H1 (cell line): Measurements from ENCODE around the gene CDS2. TPM values are rescaled to one million over a fixed set of nuclear protein-coding genes. Genes with fewer than 3 reads are reported as not detected.

Experiments
- CTCF ChIA-PET: fragments of 300-600 bp; sonication (Branson Sonifier 250); formaldehyde crosslinking; loops from one replicate; lab custom pipeline; 2021; ENCODE audit not compliant: partially characterized antibody; lab: Charles Lee
- POLR2A ChIA-PET: fragments of 300-600 bp; sonication (Branson Sonifier 250); formaldehyde crosslinking; loops from one replicate; lab custom pipeline; 2021; ENCODE audit warnings: inconsistent platforms; ENCODE audit not compliant: partially characterized antibody; lab: Charles Lee
- DNase-seq, 2 experiments: peaks; one replicate each; pipeline versions ENCODE4 v3.0.0 to v3.0.0-alpha.2; 2010 to 2022; ENCODE audit warnings: low spot score in 2 of 2, low read depth in 1 of 2, mixed read lengths in 1 of 2
- FAIRE-seq: peaks from 2 replicates; lab custom pipeline; 2011; peaks lifted over from hg19 to GRCh38; lab: Jason Lieb, UNC
- H2AFZ ChIP-seq: 2 replicates; pipeline ENCODE4 v1.8.1; 2012; ENCODE audit warnings: low read length, inconsistent platforms
- H2AK5ac ChIP-seq: 2 replicates; pipeline ENCODE4 v1.6.1; 2013; ENCODE audit warnings: low read depth, low read length
- H2BK120ac ChIP-seq: replicated peaks from 2 replicates; pipeline ENCODE3; 2013; ENCODE audit warnings: low read depth, low read length, inconsistent platforms
- H2BK12ac ChIP-seq: 2 replicates; pipeline ENCODE4 v1.6.1; 2013; ENCODE audit warnings: low read depth, low read length
- H2BK15ac ChIP-seq: 2 replicates; pipeline ENCODE4 v1.6.1; 2013; ENCODE audit warnings: low read length
- H2BK20ac ChIP-seq: 2 replicates; pipeline ENCODE4 v1.6.1; 2013; ENCODE audit warnings: low read length
- H2BK5ac ChIP-seq: 2 replicates; pipeline ENCODE4 v1.6.1; 2013; ENCODE audit warnings: low read depth, low read length
- H3K14ac ChIP-seq: 2 replicates; pipeline ENCODE4 v1.6.1; 2013; ENCODE audit warnings: inconsistent platforms; ENCODE audit not compliant: insufficient read length
- H3K18ac ChIP-seq: 2 replicates; pipeline ENCODE4 v1.6.1; 2013; ENCODE audit warnings: low read length; ENCODE audit errors: extremely low read depth
- H3K23ac ChIP-seq: 2 replicates; pipeline ENCODE4 v1.6.1; 2013; ENCODE audit warnings: inconsistent platforms; ENCODE audit not compliant: insufficient read length
- H3K23me2 ChIP-seq: 2 replicates; pipeline ENCODE4 v1.6.1; 2013; ENCODE audit warnings: low read depth, low read length
- H3K27ac ChIP-seq: 2 replicates; pipeline ENCODE4 v1.6.1; 2011; ENCODE audit warnings: low read depth, low read length, inconsistent platforms
- H3K27me3 ChIP-seq, 4 experiments: replicated peaks in 1 of 4; 1 replicate in 1 of 4; 2 replicates in 3 of 4; pipeline versions ENCODE4 v1.6.1 to v1.8.1; 2011 to 2013; ENCODE audit warnings: low read length in 3 of 4, mild to moderate bottlenecking in 3 of 4, inconsistent platforms in 2 of 4, mixed read lengths in 2 of 4, moderate library complexity in 1 of 4; ENCODE audit not compliant: control insufficient read depth in 3 of 4, insufficient read depth in 3 of 4; ENCODE audit errors: extremely low read depth in 1 of 4
- H3K36me3 ChIP-seq, 4 experiments: 2 replicates each; pipeline versions ENCODE4 v1.6.1 to v1.8.1; 2011 to 2013; ENCODE audit warnings: mild to moderate bottlenecking in 4 of 4, low read length in 3 of 4, moderate library complexity in 2 of 4, control low read depth in 1 of 4, inconsistent platforms in 1 of 4; ENCODE audit not compliant: insufficient read depth in 4 of 4, control insufficient read depth in 2 of 4
- H3K4ac ChIP-seq: replicated peaks from 2 replicates; pipeline ENCODE3; 2013; ENCODE audit warnings: low read length, low read depth, mixed read lengths, inconsistent platforms; ENCODE audit not compliant: insufficient read length
- H3K4me1 ChIP-seq, 4 experiments: replicated peaks in 1 of 4; 1 replicate in 1 of 4; 2 replicates in 3 of 4; pipeline versions ENCODE4 v1.6.1 to v1.8.1; 2011 to 2013; ENCODE audit warnings: low read length in 3 of 4, inconsistent platforms in 2 of 4, mixed read lengths in 1 of 4; ENCODE audit not compliant: insufficient read depth in 4 of 4, control insufficient read depth in 3 of 4
- H3K4me2 ChIP-seq, 2 experiments: 2 replicates each; pipeline versions ENCODE4 v1.6.1 to v1.8.1; 2011 to 2013; ENCODE audit warnings: low read depth in 2 of 2, low read length in 2 of 2, control low read depth in 1 of 2, inconsistent platforms in 1 of 2, mild to moderate bottlenecking in 1 of 2; ENCODE audit not compliant: insufficient read depth in 1 of 2
- H3K4me3 ChIP-seq, 4 experiments: fragments of 200-600, 300-600 bp in 1 of 4; sonication (generic), shearing (Covaris generic), sonication (Bioruptor Twin) in 1 of 4; 2 replicates each; pipeline versions ENCODE4 v1.5.1 to v1.8.1; 2011 to 2016; ENCODE audit warnings: low read length in 4 of 4, low read depth in 3 of 4, control low read depth in 2 of 4, inconsistent platforms in 2 of 4, mild to moderate bottlenecking in 2 of 4, mixed read lengths in 1 of 4, moderate library complexity in 1 of 4; ENCODE audit not compliant: insufficient read depth in 2 of 4; ENCODE audit errors: extremely low read depth in 1 of 4
- H3K56ac ChIP-seq: replicated peaks from 2 replicates; pipeline ENCODE3; 2013; ENCODE audit warnings: low read depth, mild to moderate bottlenecking, mixed read lengths, low read length, inconsistent platforms; ENCODE audit not compliant: insufficient read length
- H3K79me1 ChIP-seq: 2 replicates; pipeline ENCODE4 v1.6.1; 2013; ENCODE audit warnings: low read depth, low read length, control low read depth
- H3K79me2 ChIP-seq, 2 experiments: 2 replicates each; pipeline versions ENCODE4 v1.6.1 to v1.8.1; 2012 to 2013; ENCODE audit warnings: low read length in 2 of 2, mild to moderate bottlenecking in 2 of 2, inconsistent platforms in 1 of 2; ENCODE audit not compliant: insufficient read depth in 2 of 2, control insufficient read depth in 1 of 2
- H3K9ac ChIP-seq, 4 experiments: replicated peaks in 1 of 4; 1 replicate in 1 of 4; 2 replicates in 3 of 4; pipeline versions ENCODE4 v1.6.1 to v1.8.1; 2011 to 2013; ENCODE audit warnings: low read depth in 3 of 4, low read length in 3 of 4, control low read depth in 2 of 4, mild to moderate bottlenecking in 2 of 4, moderate library complexity in 2 of 4, inconsistent platforms in 1 of 4; ENCODE audit errors: extremely low read depth in 1 of 4
- H3K9me3 ChIP-seq, 2 experiments: 2 replicates each; pipeline versions ENCODE4 v1.6.1 to v1.8.1; 2012 to 2013; ENCODE audit warnings: mild to moderate bottlenecking in 2 of 2, moderate library complexity in 2 of 2, control low read depth in 1 of 2, inconsistent platforms in 1 of 2, low read depth in 1 of 2, low read length in 1 of 2, mixed read lengths in 1 of 2; ENCODE audit not compliant: insufficient read depth in 2 of 2
- H4K20me1 ChIP-seq, 2 experiments: replicated peaks in 1 of 2; 2 replicates each; pipeline versions ENCODE3 to v1.8.1; 2011 to 2013; ENCODE audit warnings: inconsistent platforms in 2 of 2, low read length in 2 of 2, mild to moderate bottlenecking in 1 of 2; ENCODE audit not compliant: insufficient read depth in 2 of 2, control insufficient read depth in 1 of 2
- H4K5ac ChIP-seq: 2 replicates; pipeline ENCODE4 v1.6.1; 2013; ENCODE audit warnings: low read length, low read depth, mixed read lengths, inconsistent platforms; ENCODE audit not compliant: insufficient read length
- H4K8ac ChIP-seq: 2 replicates; pipeline ENCODE4 v1.8.0; 2013; ENCODE audit warnings: mild to moderate bottlenecking, moderate library complexity, low read length, inconsistent platforms; ENCODE audit not compliant: insufficient read depth; ENCODE audit errors: extremely low read depth
- H4K91ac ChIP-seq: replicated peaks from 2 replicates; pipeline ENCODE3; 2013; ENCODE audit warnings: low read length, mixed read lengths, inconsistent platforms; ENCODE audit not compliant: insufficient read length
- ASH2L ChIP-seq: fragments of 200-600, 300-600 bp; sonication (generic); IDR thresholded peaks from one replicate; pipeline ENCODE4 v1.7.1; 2017; ENCODE audit warnings: low read length
- BACH1 ChIP-seq: IDR thresholded peaks from 2 replicates; pipeline ENCODE4 v1.6.1; 2012; ENCODE audit warnings: low read length, improper control_type of control experiment
- CBX5 ChIP-seq: fragments of 300-800, 300-1000 bp; sonication (generic); IDR thresholded peaks from 2 replicates; pipeline ENCODE4 v1.7.1; 2016; ENCODE audit warnings: antibody characterized with exemption, low read length, low read depth
- CEBPB ChIP-seq: IDR thresholded peaks from 2 replicates; pipeline ENCODE4 v1.6.1; 2012; ENCODE audit warnings: low read depth, low read length
- CHD1 ChIP-seq: IDR thresholded peaks from 2 replicates; pipeline ENCODE4 v1.6.1; 2012; ENCODE audit warnings: low read depth, low read length, improper control_type of control experiment
- CREB1 ChIP-seq: IDR thresholded peaks from 2 replicates; pipeline ENCODE4 v1.6.1; 2012; ENCODE audit warnings: inconsistent platforms
- EGR1 ChIP-seq: IDR thresholded peaks from 2 replicates; pipeline ENCODE4 v1.6.1; 2011; ENCODE audit warnings: low read depth, low read length, borderline replicate concordance
- NANOG ChIP-seq: IDR thresholded peaks from 2 replicates; pipeline ENCODE4 v1.6.1; 2011; ENCODE audit warnings: low read length, low read depth, mild to moderate bottlenecking, inconsistent platforms; ENCODE audit not compliant: insufficient read depth, poor library complexity, severe bottlenecking
- WGBS, 2 experiments: shearing (Covaris generic) in 1 of 2; methylation state at CpG; one replicate each; pipeline versions ENCODE4 v1.1.6 to v1.1.7; 2013 to 2015; ENCODE audit warnings: low lambda C conversion rate in 2 of 2, mixed read lengths in 2 of 2, inconsistent platforms in 1 of 2, low coverage in 1 of 2, missing lambda C conversion rate in 1 of 2; ENCODE audit not compliant: insufficient replicate concordance in 2 of 2, insufficient coverage in 1 of 2, insufficient read length in 1 of 2; ENCODE audit errors: extremely low coverage in 1 of 2, missing lambda C conversion rate in 1 of 2; 5-methylcytosine and 5-hydroxymethylcytosine counted together
- polyA plus RNA-seq, 7 experiments: library from polyadenylated mRNA; depleted of rRNA in 3 of 7; stranded (reverse) in 5 of 7; unstranded in 2 of 7; fragments of >200 nt in 5 of 7; fragments of 200-250 nt in 2 of 7; gene quantifications; 1 replicate in 5 of 7; 2 replicates in 1 of 7; 4 replicates in 1 of 7; pipeline versions ENCODE4 v1.2.1 to v1.2.3, GENCODE V29; 2011 to 2013; ENCODE audit warnings: missing spikeins in 2 of 7, mixed read lengths in 2 of 7
- total RNA-seq: library from RNA; stranded (reverse); fragmentation: NEBNext Ultra II Directional; extraction: Animal tissue kit (Norgen Biotek cat#: 25700); gene quantifications from 2 replicates; pipeline ENCODE4 v1.2.1, GENCODE V29; 2021
- TF ChIP-seq, protein P1 (sequence below), 3 experiments: IDR thresholded peaks; 1 replicate in 2 of 3; 2 replicates in 1 of 3; pipeline versions ENCODE4 v1.5.1 to v1.6.1; 2011; ENCODE audit warnings: low read length in 3 of 3, mild to moderate bottlenecking in 3 of 3, inconsistent platforms in 2 of 3, low read depth in 1 of 3, moderate library complexity in 1 of 3; ENCODE audit not compliant: insufficient read depth in 1 of 3; ENCODE audit errors: control extremely low read depth in 1 of 3
- TF ChIP-seq, protein P2 (sequence below): IDR thresholded peaks from 2 replicates; pipeline ENCODE4 v1.6.1; 2012; ENCODE audit warnings: inconsistent platforms

CDS2 gene
- total and polyA plus RNA-seq, 2 of the 8 experiments (the other 6 are each of a cell fraction or from before 2014, with no cell fraction given), result 54.0 to 56.2 TPM

DNA sequence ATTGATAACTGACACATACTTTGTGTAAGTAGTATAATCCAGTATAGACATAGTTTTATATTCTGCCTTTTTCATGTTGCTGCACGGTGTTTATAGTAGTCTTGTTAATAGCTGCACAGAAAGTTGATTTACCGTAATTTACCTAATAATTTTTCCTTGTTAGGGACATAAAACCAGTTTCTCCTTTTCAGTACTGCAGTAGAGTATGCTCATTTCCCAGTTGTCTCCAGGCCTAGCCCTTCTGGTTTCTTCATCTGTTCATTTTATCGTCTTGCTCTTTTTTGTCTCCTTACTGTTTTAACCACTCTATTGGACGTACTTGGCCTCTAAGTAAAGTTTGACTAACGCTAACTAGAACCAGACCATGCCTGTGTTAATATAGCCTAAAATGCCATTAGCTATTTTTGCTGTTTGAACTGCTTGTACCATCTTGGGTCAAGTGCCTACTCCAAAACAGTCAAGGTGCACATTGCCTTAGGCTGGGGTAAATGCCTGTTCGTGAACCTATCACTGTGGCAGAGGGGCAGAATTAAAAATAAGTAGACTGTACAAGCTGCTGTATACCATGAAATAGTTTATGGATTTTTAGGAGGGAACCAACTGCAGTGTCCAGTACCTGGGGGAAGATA lies 34.8 kb downstream of the CDS2 start:
- H3K23ac ChIP-seq, result no peak overlapping the region
- H3K23me2 ChIP-seq, result no peaks in the 10 kb centered on the region; the same call in 1 of the 2 replicates
- no peak overlapping the region for H2AFZ ChIP-seq
- no peaks in the 10 kb centered on the region for H3K27me3 ChIP-seq
- H4K20me1 ChIP-seq, result peaks cover 0 to 2% of the 10 kb centered on the region in 2 experiments
- ChIA-PET POLR2A (interaction anchor here (0.9 kb wide), 1 partner anchor 9 kb away, joined by 3 read pairs; no protein-coding TSS in a partner anchor), CTCF (interaction anchor here (0.6 kb wide), 2 partner anchors 42 to 624 kb away, joined by 3 to 4 read pairs; no protein-coding TSS in a partner anchor)
- no peak overlapping the region for H3K18ac ChIP-seq
- no peak overlapping the region for H4K5ac ChIP-seq
- H2BK20ac ChIP-seq, result no peak overlapping the region
- H3K56ac ChIP-seq, result no peak overlapping the region
- H2AK5ac ChIP-seq, result no peak overlapping the region
- H3K9me3 ChIP-seq, result no peaks in the 10 kb centered on the region
- no peak overlapping the region for H4K91ac ChIP-seq
- no peak overlapping the region for H2BK15ac ChIP-seq
- H2BK120ac ChIP-seq, result no peak overlapping the region
- DNase-seq (no peak), FAIRE-seq (no peak)
- H3K4me3 ChIP-seq, result no peak overlapping the region
- H3K79me2 ChIP-seq, result peaks cover 0 to 66% of the 10 kb centered on the region in 2 experiments; a peak in 3 of 4 replicates
- H3K79me1 ChIP-seq, result peaks cover 10% of the 10 kb centered on the region
- no peak overlapping the region for H3K27ac ChIP-seq
- 88% methylated on average over 6 of the region's 6 CpGs; no CpG with 5 or more reads in 1 of the 2 experiments for WGBS, 2 experiments
- no peak overlapping the region for H3K4ac ChIP-seq
- no peak overlapping the region for H2BK5ac ChIP-seq
- no peak overlapping the region for H3K4me2 ChIP-seq
- no peaks in the 10 kb centered on the region for H3K36me3 ChIP-seq
- peaks cover 0 to under 1% (median under 1%) of the 10 kb centered on the region in 4 experiments; a peak in 1 of 7 replicates for H3K4me1 ChIP-seq
- H3K14ac ChIP-seq, result no peak overlapping the region
- no peak overlapping the region for H4K8ac ChIP-seq
- no peak overlapping the region for H2BK12ac ChIP-seq
- H3K9ac ChIP-seq, result no peak overlapping the region
- no peak for TF ChIP-seq NANOG
- no peak for TF ChIP-seq CEBPB
- no peak for TF ChIP-seq BACH1
- no peak for TF ChIP-seq CHD1
- TF ChIP-seq, protein P1, sequence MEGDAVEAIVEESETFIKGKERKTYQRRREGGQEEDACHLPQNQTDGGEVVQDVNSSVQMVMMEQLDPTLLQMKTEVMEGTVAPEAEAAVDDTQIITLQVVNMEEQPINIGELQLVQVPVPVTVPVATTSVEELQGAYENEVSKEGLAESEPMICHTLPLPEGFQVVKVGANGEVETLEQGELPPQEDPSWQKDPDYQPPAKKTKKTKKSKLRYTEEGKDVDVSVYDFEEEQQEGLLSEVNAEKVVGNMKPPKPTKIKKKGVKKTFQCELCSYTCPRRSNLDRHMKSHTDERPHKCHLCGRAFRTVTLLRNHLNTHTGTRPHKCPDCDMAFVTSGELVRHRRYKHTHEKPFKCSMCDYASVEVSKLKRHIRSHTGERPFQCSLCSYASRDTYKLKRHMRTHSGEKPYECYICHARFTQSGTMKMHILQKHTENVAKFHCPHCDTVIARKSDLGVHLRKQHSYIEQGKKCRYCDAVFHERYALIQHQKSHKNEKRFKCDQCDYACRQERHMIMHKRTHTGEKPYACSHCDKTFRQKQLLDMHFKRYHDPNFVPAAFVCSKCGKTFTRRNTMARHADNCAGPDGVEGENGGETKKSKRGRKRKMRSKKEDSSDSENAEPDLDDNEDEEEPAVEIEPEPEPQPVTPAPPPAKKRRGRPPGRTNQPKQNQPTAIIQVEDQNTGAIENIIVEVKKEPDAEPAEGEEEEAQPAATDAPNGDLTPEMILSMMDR (IDR thresholded peaks at IDR 0.05; ENCODE audit: control extremely low read depth in 1 of 3, insufficient read depth in 1 of 3, low read depth in 1 of 3, low read length in 3 of 3), result no peak
- TF ChIP-seq, protein P2, sequence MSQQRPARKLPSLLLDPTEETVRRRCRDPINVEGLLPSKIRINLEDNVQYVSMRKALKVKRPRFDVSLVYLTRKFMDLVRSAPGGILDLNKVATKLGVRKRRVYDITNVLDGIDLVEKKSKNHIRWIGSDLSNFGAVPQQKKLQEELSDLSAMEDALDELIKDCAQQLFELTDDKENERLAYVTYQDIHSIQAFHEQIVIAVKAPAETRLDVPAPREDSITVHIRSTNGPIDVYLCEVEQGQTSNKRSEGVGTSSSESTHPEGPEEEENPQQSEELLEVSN, result no peak
- TF ChIP-seq CBX5, result no peak
- TF ChIP-seq ASH2L, result no peak
- TF ChIP-seq CREB1, result no peak
- no peak for TF ChIP-seq EGR1
